PFSK-1 (cell line): ENCODE data around the gene ACTR6.

Source experiments
- POLR2AphosphoS5 ChIP-seq: IDR thresholded peaks from 2 replicates; pipeline ENCODE4 v1.6.1; 2012; ENCODE audit warnings: low read depth, mild to moderate bottlenecking, control low read depth, low read length, moderate library complexity
- SIN3A ChIP-seq: IDR thresholded peaks from 2 replicates; pipeline ENCODE4 v1.6.1; 2012; ENCODE audit warnings: mild to moderate bottlenecking, low read length, moderate library complexity, borderline replicate concordance; ENCODE audit not compliant: insufficient read depth
- TAF1 ChIP-seq: IDR thresholded peaks from 2 replicates; pipeline ENCODE4 v1.6.1; 2012; ENCODE audit warnings: low read length, control low read depth, borderline replicate concordance; ENCODE audit not compliant: insufficient read depth

GRCh38 chr12:100166232-100166631 is 34.4 kb upstream of the ACTR6 start:
- TF ChIP-seq SIN3A (no peak), TAF1 (no peak), POLR2AphosphoS5 (no peak)
